DOHH2 (cell line): ENCODE results near the gene PLCD1.
"Not testable (repeated sequence)": the region's sequence is repeated elsewhere in the genome, so short reads cannot be mapped to it uniquely, and the experiment has no call there.

Experiments
- CTCF ChIP-seq: fragments of 200-600 bp; sonication (generic); IDR thresholded peaks from one replicate; pipeline ENCODE4 v1.5.1; 2014; ENCODE audit warnings: antibody characterized with exemption, mild to moderate bottlenecking, low read depth, low read length; ENCODE audit not compliant: poor library complexity, severe bottlenecking
- EZH2phosphoT487 ChIP-seq: fragments of 200-600 bp; sonication (generic); IDR thresholded peaks from 2 replicates; pipeline ENCODE4 v1.6.1; 2017; ENCODE audit warnings: borderline replicate concordance, mild to moderate bottlenecking, antibody characterized with exemption, low read length, moderate library complexity, mixed read lengths

- not testable (repeated sequence) for TF ChIP-seq CTCF, EZH2phosphoT487
These were observed 4.9 kb upstream of the PLCD1 start for GRCh38 chr3:38034335-38034734.
